Pancreas (tissue), 10 donors: ENCODE data around the gene IL12RB1. TPM values are rescaled to one million over a fixed set of nuclear protein-coding genes. Genes with fewer than 3 reads are reported as not detected.
A peak's percentile ranks its signal among the peaks of the same experiment; 100 is the strongest.
"Not testable (repeated sequence)": the region's sequence is repeated elsewhere in the genome, so short reads cannot be mapped to it uniquely, and the experiment has no call there.

ENCODE experiments used
- ATAC-seq, 4 donors: fragments of 200-7000 bp; cut with Tn5 transposase; one replicate each; pipeline versions ENCODE4 v1.8.0 to v1.9.1; 2020; ENCODE audit warnings: mild to moderate bottlenecking in 4 of 4, moderate library complexity in 4 of 4
- DNase-seq, 6 donors: peaks; one replicate each; pipeline ENCODE4 v3.0.0-alpha.2; 2020
- FAIRE-seq: peaks from 2 replicates; lab custom pipeline; 2012; peaks lifted over from hg19 to GRCh38; lab: Jason Lieb, UNC
- H3K27ac ChIP-seq, 4 donors: fragments of 200-600 bp; sonication (generic); 1 replicate in 3 of 4; 2 replicates in 1 of 4; pipeline versions ENCODE4 v1.5.0 to v1.8.0; 2020
- H3K27me3 ChIP-seq, 4 donors: fragments of 200-600 bp; one replicate each; pipeline ENCODE4 v1.8.0; 2021
- H3K36me3 ChIP-seq, 3 donors: fragments of 200-600 bp; sonication (generic) in 1 of 3; one replicate each; pipeline versions ENCODE4 v1.5.0 to v1.8.0; 2020 to 2021
- H3K4me1 ChIP-seq, 3 donors: fragments of 200-600 bp; one replicate each; pipeline ENCODE4 v1.8.0; 2021
- H3K4me3 ChIP-seq, 4 donors: fragments of 200-600 bp; sonication (generic) in 2 of 4; one replicate each; pipeline versions ENCODE4 v1.5.0 to v1.8.0; 2020 to 2021
- H3K9me3 ChIP-seq, 4 donors: fragments of 200-600 bp; one replicate each; pipeline ENCODE4 v1.8.0; 2021
- WGBS, 2 donors: extraction: QIAGEN DNeasy Blood & Tissue Kit; methylation state at CpG; one replicate each; pipeline ENCODE4 v1.1.7; 2013; 5-methylcytosine and 5-hydroxymethylcytosine counted together
- intact Hi-C, 3 donors: fragments of 100-400 bp; cut with DNase I; formaldehyde crosslinking; loops; one replicate each; pipeline versions ENCODE4 v1.11.1 to v1.14.2; 2022
- polyA plus RNA-seq, 2 donors: library from polyadenylated mRNA; stranded (reverse); fragments of 200-250 nt; gene quantifications; one replicate each; pipeline ENCODE4 v1.2.3, GENCODE V29; 2013
- total RNA-seq, 6 donors: library from RNA; stranded (reverse); fragmentation: NEBNext Ultra II Directional in 4 of 6; extraction: Animal tissue kit (Norgen Biotek cat#: 25700) in 4 of 6; gene quantifications; one replicate each; pipeline versions ENCODE4 v1.2.1 to v1.2.4, GENCODE V29; 2021 to 2023
- TF ChIP-seq, protein P1 (sequence below), 4 donors: fragments of 200-600 bp; sonication (generic) in 3 of 4; IDR thresholded peaks; one replicate each; pipeline versions ENCODE4 v1.5.0 to v1.8.0; 2021; ENCODE audit warnings: antibody characterized with exemption in 4 of 4
- donor health status: healthy with polysubstance abuse.
- donor health status: DM: no; HTN: no; CAD: no; lungs with moderate emphysema.
- donor health status: DM: no; HTN: no; CAD: no.
- donor health status: control.
- donor health status: control.
- donor health status: Bipolar disorder and iron deficiency.
- donor health status: DM: yes; HTN: yes; CAD: no.
- donor health status: DM: no; HTN: no; CAD: no.
- donor health status: DM: no; HTN: no; CAD: no.
- donor health status: DM: yes; HTN: yes; CAD: no.

The IL12RB1 gene
- total and polyA plus RNA-seq, 8 donors, result 0.15 to 1.1 (median 0.40) TPM

DNA sequence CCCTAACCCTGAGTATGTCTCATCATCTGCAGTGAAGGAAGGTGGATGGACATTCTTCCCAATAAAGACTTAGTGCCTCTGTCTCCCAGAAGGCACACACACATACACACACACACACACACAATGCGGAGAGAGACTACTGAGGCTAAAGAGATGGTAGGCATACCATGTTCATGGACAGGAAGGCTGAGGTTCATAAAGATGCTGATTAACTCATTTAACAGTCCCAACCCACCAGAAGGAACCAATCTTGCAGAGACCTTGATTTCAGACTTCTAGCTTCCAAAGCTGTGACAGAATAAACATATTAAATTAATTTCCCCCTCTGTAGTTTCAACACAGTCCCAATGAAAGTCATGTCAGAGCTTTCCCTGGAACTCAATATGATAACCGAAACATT lies 45.7 kb downstream of the IL12RB1 start:
- no peak for FAIRE-seq
- ATAC-seq, result no peak

DNA sequence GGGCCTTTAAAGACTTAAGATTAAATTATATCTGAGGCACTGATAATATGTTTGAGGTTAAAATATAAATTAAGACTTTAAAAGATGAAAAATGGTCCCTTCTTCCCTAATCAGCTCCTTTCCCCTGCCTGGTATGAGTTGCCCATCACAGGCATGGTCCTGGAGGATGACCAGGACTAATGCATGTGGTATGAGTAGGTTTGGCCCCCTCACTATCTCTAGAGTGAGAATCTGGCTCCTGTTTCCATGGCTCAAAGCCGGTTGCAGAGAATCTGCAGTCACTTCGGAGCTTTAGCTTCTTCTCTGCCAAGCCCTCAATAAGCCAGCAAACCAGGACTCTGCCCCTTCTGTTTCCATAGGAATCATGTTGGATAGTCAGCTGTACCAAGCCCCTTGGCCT lies 54.6 kb downstream of the IL12RB1 start:
- FAIRE-seq, H3K4me3 ChIP-seq, H3K27me3 ChIP-seq, H3K9me3 ChIP-seq, ATAC-seq, H3K27ac ChIP-seq, intact Hi-C loops, DNase-seq, H3K36me3 ChIP-seq, H3K4me1 ChIP-seq: not testable (repeated sequence)
- WGBS, 2 donors, result 59 to 72% methylated on average over 2 of the region's 2 CpGs

More for the DNA sequence above, 45.7 kb downstream of the IL12RB1 start:
- no peak overlapping the region for H3K27ac ChIP-seq
- DNase-seq, result no peak
- 80 to 82% methylated on average over 2 of the region's 2 CpGs for WGBS, 2 donors
- no peaks in the 10 kb centered on the region for H3K9me3 ChIP-seq
- H3K27me3 ChIP-seq, result no peaks in the 10 kb centered on the region
- intact Hi-C loops, result no loop called here
- no peak overlapping the region for H3K4me3 ChIP-seq
- TF ChIP-seq, protein P1, sequence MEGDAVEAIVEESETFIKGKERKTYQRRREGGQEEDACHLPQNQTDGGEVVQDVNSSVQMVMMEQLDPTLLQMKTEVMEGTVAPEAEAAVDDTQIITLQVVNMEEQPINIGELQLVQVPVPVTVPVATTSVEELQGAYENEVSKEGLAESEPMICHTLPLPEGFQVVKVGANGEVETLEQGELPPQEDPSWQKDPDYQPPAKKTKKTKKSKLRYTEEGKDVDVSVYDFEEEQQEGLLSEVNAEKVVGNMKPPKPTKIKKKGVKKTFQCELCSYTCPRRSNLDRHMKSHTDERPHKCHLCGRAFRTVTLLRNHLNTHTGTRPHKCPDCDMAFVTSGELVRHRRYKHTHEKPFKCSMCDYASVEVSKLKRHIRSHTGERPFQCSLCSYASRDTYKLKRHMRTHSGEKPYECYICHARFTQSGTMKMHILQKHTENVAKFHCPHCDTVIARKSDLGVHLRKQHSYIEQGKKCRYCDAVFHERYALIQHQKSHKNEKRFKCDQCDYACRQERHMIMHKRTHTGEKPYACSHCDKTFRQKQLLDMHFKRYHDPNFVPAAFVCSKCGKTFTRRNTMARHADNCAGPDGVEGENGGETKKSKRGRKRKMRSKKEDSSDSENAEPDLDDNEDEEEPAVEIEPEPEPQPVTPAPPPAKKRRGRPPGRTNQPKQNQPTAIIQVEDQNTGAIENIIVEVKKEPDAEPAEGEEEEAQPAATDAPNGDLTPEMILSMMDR (IDR thresholded peaks at IDR 0.05), result no peak
- peaks cover 0 to 12% (median 4%) of the 10 kb centered on the region in 3 donors for H3K4me1 ChIP-seq
- no peaks in the 10 kb centered on the region for H3K36me3 ChIP-seq

DNA sequence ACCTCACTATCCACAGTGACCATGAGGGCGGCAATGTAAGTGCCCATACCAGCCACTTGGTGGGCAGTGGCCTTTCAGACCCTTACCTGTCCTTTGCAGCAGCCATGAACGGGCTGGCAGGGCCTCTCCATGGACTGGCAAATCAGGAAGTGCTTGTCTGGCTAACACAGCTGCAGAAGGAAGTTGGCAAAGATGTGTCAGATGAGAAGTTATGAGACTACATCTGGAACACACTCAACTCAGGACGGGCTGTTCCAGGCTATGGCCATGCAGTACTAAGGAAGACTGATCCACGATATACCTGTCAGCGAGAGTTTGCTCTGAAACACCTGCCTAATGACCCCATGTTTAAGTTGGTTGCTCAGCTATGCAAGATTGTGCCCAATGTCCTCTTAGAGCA lies 55.3 kb downstream of the IL12RB1 start:
- H3K36me3 ChIP-seq, H3K9me3 ChIP-seq, H3K4me1 ChIP-seq, FAIRE-seq, DNase-seq, H3K4me3 ChIP-seq, H3K27me3 ChIP-seq, intact Hi-C loops: not testable (repeated sequence)
- whole genome bisulfite sequencing, 2 donors, result 75 to 78% methylated on average over 5 of the region's 5 CpGs
- peak in 3 of 4 donors; percentile 14 to 58 (median 34) for ATAC-seq
- peak overlapping the region in 1 of 4 donors; percentile 36 for H3K27ac ChIP-seq

DNA sequence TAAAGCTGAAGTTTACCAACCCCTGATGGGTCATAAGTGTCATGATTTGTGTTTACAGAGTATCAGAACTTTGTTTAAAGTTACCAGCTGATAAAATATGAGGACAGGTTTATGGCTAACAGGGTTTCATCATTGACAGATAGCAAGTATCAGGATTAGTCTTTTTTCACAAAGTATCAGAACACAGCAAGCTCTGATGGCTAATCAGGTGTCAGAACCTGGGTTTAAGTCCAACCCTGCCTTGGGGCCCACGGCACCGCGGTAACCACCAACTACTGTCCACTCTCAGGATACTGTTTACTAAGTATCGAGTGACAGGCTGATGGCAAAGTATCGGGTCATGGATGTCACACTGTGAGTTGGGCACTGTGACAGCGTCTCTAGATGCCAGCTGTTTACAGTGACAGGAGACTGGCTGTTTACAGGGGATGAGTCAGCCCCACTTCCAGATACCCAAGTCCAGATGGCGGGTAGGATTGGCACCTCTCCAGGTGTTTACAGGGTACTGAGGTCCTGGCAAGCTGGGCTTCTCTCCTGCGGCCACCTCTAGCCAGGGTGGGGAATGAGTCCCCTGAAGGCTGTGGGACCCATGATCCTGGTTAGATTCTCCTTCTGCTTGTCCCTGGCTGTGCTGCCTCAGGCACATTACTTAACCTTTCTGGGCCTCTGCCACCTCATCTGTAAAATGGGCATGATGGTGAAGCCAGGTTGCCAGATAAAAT lies 57.0 kb downstream of the IL12RB1 start:
- intact Hi-C loops, result no loop called here

DNA sequence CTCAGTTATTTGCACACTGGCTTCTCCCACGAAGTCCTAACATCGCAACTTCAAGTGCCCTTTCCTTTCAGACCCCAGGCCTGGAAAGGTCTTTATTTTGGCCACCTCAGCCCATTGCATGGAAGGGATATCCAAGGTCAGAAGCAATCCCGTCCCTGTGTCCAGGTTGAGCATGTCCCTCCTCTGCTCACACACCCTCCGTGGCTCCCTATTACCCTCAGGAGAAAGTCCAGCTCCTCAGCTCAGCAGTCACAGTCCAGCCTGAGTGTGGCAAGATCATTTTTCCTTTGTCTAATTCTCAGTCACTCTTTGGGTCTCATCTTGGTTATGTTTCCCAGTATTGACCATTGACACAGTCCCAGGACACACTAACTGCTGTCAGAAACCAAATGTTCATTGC lies 59.6 kb downstream of the IL12RB1 start:
- Histone ChIP-seq H3K36me3 (no peaks in the 10 kb centered on the region), H3K9me3 (no peaks in the 10 kb centered on the region), H3K27ac (no peak overlapping the region), H3K27me3 (no peaks in the 10 kb centered on the region), H3K4me1 (peaks cover 0 to 6% (median 0%) of the 10 kb centered on the region in 3 donors), H3K4me3 (no peak overlapping the region)
- ATAC-seq (no peak), DNase-seq (no peak), FAIRE-seq (no peak)
- intact Hi-C loops, result no loop called here
- 75 to 84% methylated on average over 4 of the region's 4 CpGs for WGBS, 2 donors
- TF ChIP-seq, protein P1 (IDR thresholded peaks at IDR 0.05), result no peak

More for the DNA sequence above, 57.0 kb downstream of the IL12RB1 start:
- peak; percentile 55 to 87 (median 84) for ATAC-seq
- Histone ChIP-seq H3K27me3 (no peaks in the 10 kb centered on the region), H3K4me1 (peaks cover 0 to 4% (median 0%) of the 10 kb centered on the region in 3 donors), H3K36me3 (no peaks in the 10 kb centered on the region), H3K27ac (peak overlapping the region in 3 of 4 donors; percentile 6 to 76 (median 76)), H3K4me3 (no peak overlapping the region), H3K9me3 (no peaks in the 10 kb centered on the region)
- FAIRE-seq, result no peak
- WGBS, 2 donors, result 12 to 14% methylated on average over 8 of the region's 8 CpGs
- TF ChIP-seq, protein P1 (IDR thresholded peaks at IDR 0.05), result no peak
- DNase-seq, result peak in 4 of 6 donors; percentile 42 to 61 (median 50)
